ENCODE results near the gene TEC.
"Not testable (repeated sequence)": the region's sequence is repeated elsewhere in the genome, so short reads cannot be mapped to it uniquely, and the experiment has no call there.

Gene TEC

DNA sequence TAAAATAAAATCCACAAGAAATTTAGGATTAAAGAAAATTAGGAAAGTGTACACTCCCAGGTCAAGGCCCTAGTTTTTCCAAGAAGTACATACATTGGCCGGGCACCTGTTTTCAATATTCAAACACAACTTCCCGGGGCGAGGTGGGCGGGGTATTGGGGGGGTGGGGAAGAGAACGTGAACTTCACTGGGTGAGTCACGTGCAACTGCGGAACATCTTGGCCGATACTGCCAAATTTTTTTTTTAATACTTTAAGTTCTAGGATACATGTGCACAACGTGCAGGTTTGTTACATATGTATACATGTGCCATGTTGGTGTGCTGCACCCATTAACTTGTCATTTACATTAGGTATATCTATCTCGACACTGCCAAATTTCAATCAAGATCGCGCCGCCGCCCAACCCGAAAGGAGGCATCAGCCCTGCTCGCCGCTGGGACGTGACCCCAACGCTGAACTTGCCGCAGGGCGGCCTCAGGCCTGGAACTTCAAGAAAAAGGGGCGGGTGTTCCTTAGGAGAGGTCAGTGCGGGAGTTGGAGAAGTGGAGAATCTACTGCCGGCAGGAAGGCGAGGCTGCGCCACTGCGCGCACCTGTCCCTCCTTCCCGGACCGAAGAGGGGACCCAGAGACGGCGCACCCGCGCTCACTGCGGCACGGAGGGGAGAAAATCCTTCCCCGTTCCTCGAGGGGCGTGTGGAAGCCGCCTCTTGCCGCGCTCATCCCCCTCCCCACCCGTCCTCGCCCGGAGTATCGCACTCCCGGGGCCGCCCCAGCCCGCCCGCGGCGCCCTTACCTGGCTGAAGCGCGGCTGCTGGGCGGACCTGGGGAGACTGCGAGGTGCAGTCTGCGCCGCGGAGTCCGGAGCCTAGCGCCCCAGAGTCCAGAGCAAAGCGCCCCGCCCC, at the start of gene TEC:
Gene TEC (minus strand): TSS at position 883 of the 905 bp plus-strand sequence. CDS start 41,224 bp downstream, outside the sequence.
- TF ChIP-seq CTCF (IDR thresholded peaks at IDR 0.05; ENCODE audit: control extremely low read depth, extremely low read depth, low read depth, missing control alignments), result no peak
- DNase-seq (ENCODE audit: extremely low spot score), result peak; percentile 36
- ChIA-PET CTCF (no interaction called here), POLR2A (no interaction called here)

DNA sequence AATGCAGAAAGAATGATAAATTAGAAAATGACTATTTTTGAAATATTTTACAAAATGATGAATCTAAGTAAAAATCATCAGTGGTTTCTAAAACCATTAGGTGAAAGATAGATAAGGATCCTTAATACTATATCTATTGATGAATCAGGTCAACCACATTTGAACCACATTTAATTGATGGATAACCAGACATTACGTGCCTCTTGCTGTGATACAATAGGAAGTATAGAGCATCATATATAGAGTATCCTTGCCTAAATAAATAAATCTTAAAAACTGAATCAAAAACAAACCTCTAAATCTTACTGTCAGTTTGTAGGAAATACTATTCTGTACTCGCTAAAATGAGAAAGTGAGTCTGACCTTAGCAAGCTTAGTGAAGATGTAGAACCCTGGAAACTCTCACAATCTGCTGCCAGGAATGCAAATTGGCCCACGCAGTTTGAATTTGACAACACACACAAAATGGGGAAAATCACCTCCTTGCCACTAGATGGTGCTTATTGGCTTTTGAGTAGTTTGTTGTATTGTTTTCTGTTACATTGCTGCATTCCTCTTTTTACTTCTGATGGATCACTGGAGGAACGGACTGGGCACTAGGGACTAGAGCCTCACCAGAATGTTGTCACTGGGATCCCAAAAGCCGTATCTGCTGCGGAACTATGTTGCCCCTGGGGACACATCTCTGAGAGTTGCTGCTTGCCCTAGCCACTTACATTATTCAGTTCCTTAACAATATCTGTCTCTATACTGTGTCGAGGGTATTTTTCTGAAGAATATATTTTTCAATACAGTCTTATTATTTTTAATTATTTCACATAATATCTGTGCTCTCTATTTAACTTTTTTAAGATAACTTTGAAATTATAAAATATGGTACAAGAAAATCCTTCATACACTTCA, 46.3 kb upstream of the TEC start:
- ChIA-PET POLR2A (no interaction called here), CTCF (interaction anchor here (1.0 to 1.4 kb wide), 3 partner anchors 8 to 13 kb away, joined by 3 to 4 read pairs (median 4); no protein-coding TSS in a partner anchor)
- TF ChIP-seq CTCF (IDR thresholded peaks at IDR 0.05; ENCODE audit: control extremely low read depth, extremely low read depth, low read depth, missing control alignments), result peak; percentile 70
- peak; percentile 60 for DNase-seq (ENCODE audit: extremely low spot score)

GRCh38 chr4:48314746-48315145, 45.1 kb upstream of the TEC start:
- CTCF ChIA-PET, result interaction anchor here (1.1 to 1.4 kb wide), 3 partner anchors 9 to 41 kb away, joined by 3 to 4 read pairs (median 4); no protein-coding TSS in a partner anchor
- DNase-seq (ENCODE audit: extremely low spot score); POLR2A ChIA-PET: not testable (repeated sequence)

GRCh38 chr4:48311896-48312295, 42.3 kb upstream of the TEC start:
- CTCF ChIA-PET, result interaction anchor here (0.9 to 1.4 kb wide), 3 partner anchors 10 to 16 kb away, joined by 4 to 8 read pairs (median 4); no protein-coding TSS in a partner anchor

GRCh38 chr4:48308901-48309300, 39.3 kb upstream of the TEC start:
- CTCF ChIA-PET, result interaction anchor here (0.8 to 1.9 kb wide), 3 partner anchors 11 to 18 kb away, joined by 3 to 15 read pairs (median 5); no protein-coding TSS in a partner anchor
- no peak for TF ChIP-seq CTCF (IDR thresholded peaks at IDR 0.05; ENCODE audit: control extremely low read depth, extremely low read depth, low read depth, missing control alignments)
- no peak for DNase-seq (ENCODE audit: extremely low spot score)
- POLR2A ChIA-PET, result no interaction called here

More at GRCh38 chr4:48311896-48312295, 42.3 kb upstream of the TEC start:
- no peak for TF ChIP-seq CTCF (IDR thresholded peaks at IDR 0.05; ENCODE audit: control extremely low read depth, extremely low read depth, low read depth, missing control alignments)
- DNase-seq (ENCODE audit: extremely low spot score), result no peak
- POLR2A ChIA-PET, result no interaction called here

DNA sequence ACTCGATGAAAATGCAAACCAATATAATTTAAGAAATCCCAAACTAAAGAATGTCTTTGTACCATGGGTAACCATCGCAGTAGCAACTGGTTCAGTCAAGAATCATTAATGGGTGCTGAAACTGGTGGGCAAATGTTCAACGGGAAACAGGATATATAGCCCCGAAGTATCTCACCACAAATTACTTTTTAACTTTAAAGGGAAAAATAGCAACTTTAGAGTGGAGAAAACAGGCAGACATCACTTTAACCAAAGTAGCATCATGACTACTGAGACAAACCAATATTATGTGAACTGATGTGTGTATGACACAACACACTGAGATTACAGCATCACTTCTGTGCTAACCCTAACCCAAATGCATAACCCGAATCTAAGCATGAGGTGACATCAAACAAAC, 37.9 kb upstream of the TEC start:
- no peak for TF ChIP-seq CTCF (IDR thresholded peaks at IDR 0.05; ENCODE audit: control extremely low read depth, extremely low read depth, low read depth, missing control alignments)
- POLR2A ChIA-PET, result no interaction called here
- no peak for DNase-seq (ENCODE audit: extremely low spot score)
- CTCF ChIA-PET, result interaction anchor here (1.2 to 1.9 kb wide), 2 partner anchors 10 to 16 kb away, joined by 3 to 15 read pairs; no protein-coding TSS in a partner anchor

All from GM10248 (cell line).